Measurements from ENCODE around the gene PPP2R2C. TPM values are rescaled to one million over a fixed set of nuclear protein-coding genes. Genes with fewer than 3 reads are reported as not detected.

PPP2R2C gene
- total RNA-seq, 1 experiment from 2014 or later = 8.1 TPM

- no peaks in the 10 kb centered on the region for H3K23me2 ChIP-seq (ENCODE audit: insufficient read length, low read depth, low read length, poor library complexity, severe bottlenecking)
These were observed 179.9 kb downstream of the PPP2R2C start for GRCh38 chr4:6292376-6293096.

More at GRCh38 chr4:6292376-6293096, 179.9 kb downstream of the PPP2R2C start:
- H3T11ph ChIP-seq (ENCODE audit: low read length) = no peak overlapping the region
- no peak overlapping the region for H2BK120ac ChIP-seq (ENCODE audit: low read depth, low read length, poor library complexity, severe bottlenecking)
- H4K20me1 ChIP-seq (ENCODE audit: control insufficient read depth, insufficient read depth, insufficient read length) = no peaks in the 10 kb centered on the region
- no peak overlapping the region for H4K5ac ChIP-seq (ENCODE audit: insufficient read length, low read depth, low read length)
- no peak for DNase-seq
- Mint-ChIP-seq H3K9me3 (no peaks in the 10 kb centered on the region; a peak in 1 of 5 replicates), H3K27ac (peak overlapping the region in 1 of 3 experiments; percentile 31; a peak in 2 of 7 replicates), H3K27me3 (ENCODE audit: low read depth) (no peaks in the 10 kb centered on the region; the same call in 1 of the 2 replicates), H3K4me3 (no peak overlapping the region), H3K4me1 (no peaks in the 10 kb centered on the region), H3K36me3 (ENCODE audit: insufficient read depth in 1 of 3, low read depth in 3 of 3) (peaks cover 14 to 41% (median 40%) of the 10 kb centered on the region in 3 experiments; a peak in 6 of 7 replicates)
- no peak overlapping the region for H3K4me2 ChIP-seq (ENCODE audit: insufficient read depth, insufficient read length, low read length)
- H3K18ac ChIP-seq (ENCODE audit: insufficient read length, low read depth, low read length) = no peak overlapping the region
- no CpG with 5 or more reads among the region's 13 CpGs for WGBS (ENCODE audit: extremely low coverage, insufficient read length, low lambda C conversion rate)
- H3K14ac ChIP-seq (ENCODE audit: insufficient read depth, low read length) = no peak overlapping the region
- no peak overlapping the region for H3K4ac ChIP-seq (ENCODE audit: low read depth, low read length)
- no peaks in the 10 kb centered on the region for H3K79me2 ChIP-seq (ENCODE audit: insufficient read depth, low read length)
- H3K9me3 ChIP-seq (ENCODE audit: control insufficient read depth, low read depth, low read length) = no peaks in the 10 kb centered on the region
- no peak overlapping the region for H3K56ac ChIP-seq (ENCODE audit: insufficient read length, low read depth, low read length)
- no peak for TF ChIP-seq CTCF (conservative IDR thresholded peaks at IDR 0.05)
- H2BK15ac ChIP-seq (ENCODE audit: low read depth, low read length) = no peak overlapping the region
- H2BK12ac ChIP-seq (ENCODE audit: insufficient read length, low read depth, low read length) = no peak overlapping the region
- no peak overlapping the region for H4K8ac ChIP-seq (replicated peaks; ENCODE audit: insufficient read length, low read depth, low read length)
- H4K91ac ChIP-seq (ENCODE audit: insufficient read length, low read depth, low read length) = no peak overlapping the region
- H2BK5ac ChIP-seq (ENCODE audit: insufficient read length, low read length) = no peak overlapping the region
- no peak overlapping the region for H2BK20ac ChIP-seq (ENCODE audit: low read depth, low read length, poor library complexity, severe bottlenecking)
- no peaks in the 10 kb centered on the region for H3K4me1 ChIP-seq (ENCODE audit: insufficient read depth, low read length)
- no peak overlapping the region for H2AFZ ChIP-seq (ENCODE audit: low read length)
- H3K9ac ChIP-seq (ENCODE audit: extremely low read depth, insufficient read length, low read length) = no peak overlapping the region
- H3K23ac ChIP-seq (ENCODE audit: insufficient read length, low read depth, low read length) = no peak overlapping the region
- H2AK5ac ChIP-seq (ENCODE audit: insufficient read length, low read length) = no peak overlapping the region
- no peaks in the 10 kb centered on the region for H3K79me1 ChIP-seq (ENCODE audit: insufficient read depth, low read depth, low read length, poor library complexity, severe bottlenecking)
- H3K27ac ChIP-seq (ENCODE audit: insufficient read length, low read depth, low read length) = no peak overlapping the region
- H3K27me3 ChIP-seq (ENCODE audit: insufficient read depth, low read length) = no peaks in the 10 kb centered on the region

Measured in H9 (cell line).